ENCODE data around the gene ZNF804B.

DNA sequence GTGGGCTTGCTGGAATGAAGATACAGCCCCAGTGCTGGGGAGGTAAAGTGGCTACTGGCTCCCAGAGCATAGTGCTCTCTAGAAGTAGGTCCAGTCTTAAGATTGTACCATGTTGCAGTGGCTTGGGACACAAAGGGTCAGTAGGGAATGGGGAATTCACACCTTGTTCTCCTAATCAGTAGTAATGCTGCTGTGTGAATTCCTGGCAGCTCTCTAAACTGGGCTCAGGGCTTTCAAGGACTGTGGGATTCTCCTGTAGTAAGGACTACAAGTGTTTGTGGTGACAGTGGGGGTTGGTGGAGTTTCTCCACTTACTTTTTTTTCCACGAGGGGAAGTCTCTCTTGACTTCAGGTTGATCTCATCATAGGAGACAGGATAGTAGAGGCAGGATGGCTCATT is 262.2 kb downstream of the ZNF804B start:
- TF ChIP-seq, protein P1, sequence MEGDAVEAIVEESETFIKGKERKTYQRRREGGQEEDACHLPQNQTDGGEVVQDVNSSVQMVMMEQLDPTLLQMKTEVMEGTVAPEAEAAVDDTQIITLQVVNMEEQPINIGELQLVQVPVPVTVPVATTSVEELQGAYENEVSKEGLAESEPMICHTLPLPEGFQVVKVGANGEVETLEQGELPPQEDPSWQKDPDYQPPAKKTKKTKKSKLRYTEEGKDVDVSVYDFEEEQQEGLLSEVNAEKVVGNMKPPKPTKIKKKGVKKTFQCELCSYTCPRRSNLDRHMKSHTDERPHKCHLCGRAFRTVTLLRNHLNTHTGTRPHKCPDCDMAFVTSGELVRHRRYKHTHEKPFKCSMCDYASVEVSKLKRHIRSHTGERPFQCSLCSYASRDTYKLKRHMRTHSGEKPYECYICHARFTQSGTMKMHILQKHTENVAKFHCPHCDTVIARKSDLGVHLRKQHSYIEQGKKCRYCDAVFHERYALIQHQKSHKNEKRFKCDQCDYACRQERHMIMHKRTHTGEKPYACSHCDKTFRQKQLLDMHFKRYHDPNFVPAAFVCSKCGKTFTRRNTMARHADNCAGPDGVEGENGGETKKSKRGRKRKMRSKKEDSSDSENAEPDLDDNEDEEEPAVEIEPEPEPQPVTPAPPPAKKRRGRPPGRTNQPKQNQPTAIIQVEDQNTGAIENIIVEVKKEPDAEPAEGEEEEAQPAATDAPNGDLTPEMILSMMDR (conservative IDR thresholded peaks at IDR 0.05), result no peak
- TF ChIP-seq EZH2 (IDR thresholded peaks at IDR 0.05; ENCODE audit: low read depth), result no peak
